Midbrain (tissue), 1 donor: Measurements from ENCODE around the gene SKAP1.
"Not testable (repeated sequence)": the region's sequence is repeated elsewhere in the genome, so short reads cannot be mapped to it uniquely, and the experiment has no call there.

Experiments used
- DNase-seq: peaks from one replicate; lab custom pipeline; 2025; lab: John Stamatoyannopoulos, UW

SKAP1 gene

GRCh38 chr17:48328457-48328856, 101.6 kb downstream of the SKAP1 start:
- no peak for DNase-seq

- no peak for DNase-seq
Measured at GRCh38 chr17:48326310-48326709, 103.7 kb downstream of the SKAP1 start.

DNA sequence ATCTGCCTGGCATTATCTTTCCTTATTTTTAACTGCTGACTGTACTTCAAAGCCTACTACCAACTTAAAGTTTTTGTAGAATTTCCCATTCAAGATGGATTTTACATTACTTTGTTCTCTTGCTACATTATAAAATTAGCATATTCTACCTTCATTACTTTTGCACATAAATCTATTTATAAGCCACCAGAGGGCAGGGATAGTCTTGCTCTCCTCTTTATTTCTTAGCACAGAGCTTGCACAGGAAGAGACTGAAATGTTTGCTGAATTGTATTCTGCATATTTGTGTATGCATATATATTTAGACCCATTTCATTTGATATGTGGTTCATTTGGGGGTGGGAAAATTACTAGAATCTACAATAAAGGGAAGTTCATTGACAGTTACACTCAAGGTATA, 108.0 kb downstream of the SKAP1 start:
- no peak for DNase-seq

GRCh38 chr17:48317732-48318131, 112.3 kb downstream of the SKAP1 start:
- DNase-seq = no peak

DNA sequence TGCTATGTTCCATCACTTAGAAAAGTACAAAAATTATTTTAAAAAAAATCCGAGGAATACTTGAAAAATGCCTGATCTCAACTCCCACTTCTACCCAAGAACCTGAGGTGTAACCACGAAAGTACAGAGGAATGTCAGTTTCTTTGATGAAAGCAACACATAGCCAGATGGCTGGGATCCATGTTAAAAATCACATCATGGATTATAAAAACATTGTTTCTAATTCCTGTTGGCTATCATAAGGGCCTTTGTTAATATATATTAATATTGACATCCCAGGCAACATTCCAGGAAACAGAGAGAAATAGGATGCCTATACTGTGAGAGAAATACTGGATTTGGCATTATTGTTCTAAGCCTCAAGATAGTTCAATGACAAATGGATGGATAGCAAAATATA, 115.3 kb downstream of the SKAP1 start:
- DNase-seq = no peak

GRCh38 chr17:48313096-48313755, 116.8 kb downstream of the SKAP1 start:
- no peak for DNase-seq

DNA sequence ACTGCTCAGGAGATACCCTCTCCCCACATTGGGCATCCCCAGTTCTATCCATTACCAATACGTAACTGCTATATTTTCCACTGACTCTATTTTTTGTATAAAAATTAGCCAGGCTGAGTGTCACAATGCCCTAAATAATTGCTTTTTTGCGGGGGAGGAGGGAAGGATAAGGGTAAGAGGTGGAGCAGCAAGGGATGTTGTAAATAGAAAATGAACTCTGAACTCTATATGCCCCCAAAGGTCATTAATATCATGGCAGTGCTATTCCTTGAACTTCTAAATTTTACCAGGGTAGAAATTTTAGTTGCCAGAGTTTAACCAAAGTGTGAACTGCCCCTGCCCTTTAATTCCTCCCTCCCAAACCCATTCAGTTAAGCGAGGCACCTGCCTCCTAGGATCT, 118.7 kb downstream of the SKAP1 start:
- no peak for DNase-seq

GRCh38 chr17:48310748-48311213, 119.2 kb downstream of the SKAP1 start:
- DNase-seq = no peak

- DNase-seq = no peak
Measured at GRCh38 chr17:48308581-48308980, 121.4 kb downstream of the SKAP1 start.

GRCh38 chr17:48307814-48308411, 122.1 kb downstream of the SKAP1 start:
- DNase-seq = peak; percentile 9

DNA sequence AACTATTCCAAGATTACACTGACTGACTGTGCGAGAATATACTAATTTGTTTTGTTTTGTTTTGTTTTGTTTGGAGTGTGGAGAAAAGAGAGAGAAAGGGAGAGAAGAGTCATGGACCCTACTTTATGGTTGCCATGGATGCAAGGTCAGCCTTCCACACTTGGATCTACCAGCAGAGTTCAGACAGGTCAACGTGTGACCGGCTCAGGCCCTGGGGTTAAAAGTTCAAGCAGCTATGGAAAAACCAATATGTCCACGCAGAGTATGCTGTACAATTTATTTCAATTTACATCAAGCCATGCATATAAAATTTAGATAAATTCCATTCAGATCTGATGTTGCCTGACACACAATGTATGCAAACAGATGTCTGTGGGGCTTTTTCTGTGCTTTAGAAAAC, 122.8 kb downstream of the SKAP1 start:
- no peak for DNase-seq

GRCh38 chr17:48301002-48301401, 129.0 kb downstream of the SKAP1 start:
- DNase-seq = no peak

DNA sequence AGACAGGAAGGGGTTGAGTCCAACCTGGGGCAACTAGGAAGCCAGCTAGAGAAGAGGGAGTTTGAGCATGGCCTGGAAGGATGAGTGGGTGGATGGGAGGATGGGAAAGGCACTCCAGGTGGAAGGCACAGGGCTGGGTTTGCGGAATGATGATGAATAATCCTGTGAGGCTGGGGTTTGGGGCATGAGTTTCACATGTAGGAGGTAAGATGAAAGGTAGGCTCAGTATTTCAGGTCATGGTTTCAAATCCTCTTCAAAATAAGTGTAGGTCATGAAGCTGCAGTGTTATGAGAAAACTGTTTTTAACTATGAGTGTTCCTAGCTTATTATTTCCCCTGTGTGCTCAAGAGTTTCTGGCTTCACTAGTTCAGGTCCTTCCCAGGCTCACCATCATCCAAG, 130.3 kb downstream of the SKAP1 start:
- no peak for DNase-seq

GRCh38 chr17:48297825-48298224, 132.2 kb downstream of the SKAP1 start:
- no peak for DNase-seq

- no peak for DNase-seq
Measured at GRCh38 chr17:48296453-48296852, 133.6 kb downstream of the SKAP1 start.

GRCh38 chr17:48295362-48296288, 134.4 kb downstream of the SKAP1 start:
- DNase-seq = no peak

DNA sequence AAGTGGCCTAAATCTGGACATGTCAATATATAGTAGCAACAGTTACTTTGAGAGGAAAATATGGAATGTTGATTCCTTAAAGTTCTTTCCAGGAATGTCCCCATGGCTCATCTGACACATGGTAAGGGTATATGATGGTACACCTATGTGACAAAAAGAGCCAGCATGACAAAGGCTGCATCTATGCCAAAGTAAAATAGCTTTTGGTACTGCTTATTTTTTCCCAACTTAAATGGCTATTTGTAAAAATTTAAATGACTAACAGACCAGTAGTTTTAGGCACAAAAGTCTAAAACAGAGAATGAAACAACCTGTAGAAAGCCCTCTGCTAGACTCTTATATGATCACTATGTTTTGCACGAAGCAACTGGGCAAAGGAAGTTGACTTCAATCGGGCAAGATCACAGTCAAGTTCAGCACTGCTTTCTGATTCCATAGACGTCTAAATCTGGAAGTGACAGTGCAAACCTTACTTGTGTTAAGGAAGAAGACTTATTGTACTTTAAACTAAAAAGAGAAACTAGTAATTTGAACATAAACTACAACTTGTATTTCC, 135.1 kb downstream of the SKAP1 start:
- DNase-seq = no peak

DNA sequence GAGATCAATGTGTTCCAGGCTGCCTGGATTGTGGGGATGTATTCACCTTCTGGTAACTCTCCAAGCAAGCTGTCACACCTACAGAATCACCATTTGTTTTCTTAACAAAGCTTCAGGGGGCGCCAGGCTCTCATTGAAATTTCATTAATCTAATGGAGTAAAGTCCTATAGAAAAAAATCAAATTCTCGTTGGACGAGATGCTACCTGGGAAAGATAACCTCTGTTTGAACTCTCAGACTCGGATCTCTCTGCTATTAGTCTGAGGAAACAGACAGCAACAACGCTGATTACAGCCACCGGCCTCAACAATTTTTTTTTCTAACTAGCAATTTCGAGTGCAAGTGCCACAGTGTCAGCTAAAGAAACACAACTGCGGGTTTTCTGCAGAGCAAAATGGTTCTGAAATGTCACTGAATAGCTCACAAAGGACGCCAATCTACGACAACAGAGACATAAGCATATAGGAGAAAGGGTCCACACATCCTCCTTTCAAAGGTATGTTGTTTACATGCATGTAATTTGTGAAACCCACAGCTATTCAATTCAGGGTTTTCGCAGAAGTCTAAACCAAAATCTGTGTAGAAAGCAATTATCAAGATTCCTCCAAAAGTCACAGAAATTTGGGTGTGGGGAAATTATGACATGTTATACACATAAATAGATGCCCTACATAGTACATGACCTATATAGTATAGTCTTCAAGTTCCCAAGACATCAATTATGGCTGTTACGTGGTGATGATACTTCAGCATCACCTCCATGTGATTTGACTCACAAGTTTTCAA, 135.8 kb downstream of the SKAP1 start:
- no peak for DNase-seq

GRCh38 chr17:48293319-48294019, 136.5 kb downstream of the SKAP1 start:
- no peak for DNase-seq

DNA sequence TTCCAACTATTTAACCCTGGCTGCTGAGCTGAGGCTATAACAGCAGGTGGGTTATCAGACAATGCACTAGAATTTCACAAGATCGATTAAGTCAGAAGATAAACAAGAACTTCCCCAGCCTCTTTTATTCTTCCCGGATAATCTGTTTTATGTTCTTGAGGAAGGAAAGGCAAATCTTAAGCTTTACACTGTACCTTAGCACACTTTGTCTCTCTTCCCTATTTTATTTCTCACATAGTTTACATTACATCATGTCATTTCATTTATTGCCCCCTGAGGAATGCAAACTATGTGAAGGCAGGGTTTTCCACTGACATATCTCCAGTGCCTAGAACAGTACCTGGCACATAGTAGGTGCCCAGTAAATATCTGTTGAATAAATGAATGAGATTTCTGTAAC, 139.6 kb downstream of the SKAP1 start:
- no peak for DNase-seq

GRCh38 chr17:48286917-48287316, 143.1 kb downstream of the SKAP1 start:
- not testable (repeated sequence) for DNase-seq
